Adrenal gland (tissue), 12 donors: ENCODE results near the gene CISD1. TPM values are rescaled to one million over a fixed set of nuclear protein-coding genes. Genes with fewer than 3 reads are reported as not detected.

Source experiments
- DNase-seq, 7 donors: peaks; one replicate each; pipeline ENCODE4 v3.0.0-alpha.2; 2019 to 2020
- H3K27ac ChIP-seq, 5 donors: fragments of 200-600 bp; sonication (generic) in 4 of 5; 1 replicate in 3 of 5; 2 replicates in 2 of 5; pipeline versions ENCODE4 v1.5.1 to v1.8.0; 2016 to 2020; ENCODE audit warnings: mild to moderate bottlenecking in 1 of 5
- H3K27me3 ChIP-seq: fragments of 200-600 bp; 2 replicates; pipeline ENCODE4 v1.8.0; 2021
- H3K36me3 ChIP-seq, 2 donors: fragments of 200-600 bp; replicated peaks in 1 of 2; 1 replicate in 1 of 2; 2 replicates in 1 of 2; pipeline versions ENCODE4 v1.5.1 to v1.8.0; 2018 to 2022
- H3K4me1 ChIP-seq, 2 donors: fragments of 200-600 bp; replicated peaks in 1 of 2; 1 replicate in 1 of 2; 2 replicates in 1 of 2; pipeline versions ENCODE4 v1.5.1 to v1.8.0; 2018 to 2021
- H3K4me3 ChIP-seq, 4 donors: fragments of 200-600 bp; sonication (generic) in 3 of 4; one replicate each; pipeline ENCODE4 v1.5.1; 2016 to 2018
- H3K9me3 ChIP-seq, 3 donors: fragments of 200-600 bp; sonication (generic) in 1 of 3; replicated peaks in 1 of 3; 1 replicate in 2 of 3; 2 replicates in 1 of 3; pipeline versions ENCODE4 v1.5.1 to v1.8.0; 2016 to 2021
- POLR2A ChIP-seq, 2 donors: fragments of 450-650 bp; IDR thresholded peaks; one replicate each; pipeline ENCODE4 v1.6.1; 2017; ENCODE audit warnings: antibody characterized with exemption in 2 of 2, mild to moderate bottlenecking in 2 of 2, moderate library complexity in 1 of 2
- WGBS, 4 donors: extraction: QIAGEN DNeasy Blood & Tissue Kit in 2 of 4; methylation state at CpG; one replicate each; pipeline versions ENCODE4 v1.1.5 to v1.1.7; 2013 to 2017; 5-methylcytosine and 5-hydroxymethylcytosine counted together
- intact Hi-C, 2 donors: fragments of 100-400 bp; cut with DNase I; formaldehyde crosslinking; loops; one replicate each; pipeline versions ENCODE4 v1.14.1 to v1.15.0; 2022 to 2023
- polyA plus RNA-seq, 3 donors: library from polyadenylated mRNA; stranded (reverse); fragments of 200-250 nt in 2 of 3; fragments of 350-450 nt in 1 of 3; fragmentation: Illumina TruSeq in 1 of 3; extraction: RNeasy Lipid Tissue Mini Kit (QIAGEN cat#74804) in 1 of 3; gene quantifications; one replicate each; pipeline ENCODE4 v1.2.3, GENCODE V29; 2013 to 2014
- total RNA-seq, 9 donors: library from RNA; depleted of rRNA in 4 of 9; stranded (reverse); fragments of >200 nt in 4 of 9; fragments of 120-200 nt in 1 of 9; fragmentation: NEBNext Ultra II Directional in 1 of 9; extraction: Animal tissue kit (Norgen Biotek cat#: 25700) in 1 of 9; gene quantifications; one replicate each; pipeline versions ENCODE4 v1.1.0 to v1.2.4, GENCODE V29; 2013 to 2023
- TF ChIP-seq, protein P1 (sequence below), 6 experiments: fragments of 450-650 bp in 4 of 6; fragments of 200-600 bp in 2 of 6; sonication (generic) in 1 of 6; IDR thresholded peaks; 1 replicate in 5 of 6; 2 replicates in 1 of 6; pipeline versions ENCODE4 v1.5.1 to v1.8.0; 2016 to 2021; ENCODE audit warnings: antibody characterized with exemption in 6 of 6, mild to moderate bottlenecking in 2 of 6, moderate library complexity in 1 of 6
- donor health status: healthy with polysubstance abuse.
- donor health status: Bipolar disorder and iron deficiency.
- donor health status: DM: yes; HTN: yes; CAD: no.
- donor health status: DM: no; HTN: no; CAD: no.
- donor health status: DM: no; HTN: no; CAD: no.
- donor health status: DM: yes; HTN: yes; CAD: no.

The CISD1 gene
- total and polyA plus RNA-seq, 12 donors, result 10.5 to 156 (median 40.4) TPM

DNA sequence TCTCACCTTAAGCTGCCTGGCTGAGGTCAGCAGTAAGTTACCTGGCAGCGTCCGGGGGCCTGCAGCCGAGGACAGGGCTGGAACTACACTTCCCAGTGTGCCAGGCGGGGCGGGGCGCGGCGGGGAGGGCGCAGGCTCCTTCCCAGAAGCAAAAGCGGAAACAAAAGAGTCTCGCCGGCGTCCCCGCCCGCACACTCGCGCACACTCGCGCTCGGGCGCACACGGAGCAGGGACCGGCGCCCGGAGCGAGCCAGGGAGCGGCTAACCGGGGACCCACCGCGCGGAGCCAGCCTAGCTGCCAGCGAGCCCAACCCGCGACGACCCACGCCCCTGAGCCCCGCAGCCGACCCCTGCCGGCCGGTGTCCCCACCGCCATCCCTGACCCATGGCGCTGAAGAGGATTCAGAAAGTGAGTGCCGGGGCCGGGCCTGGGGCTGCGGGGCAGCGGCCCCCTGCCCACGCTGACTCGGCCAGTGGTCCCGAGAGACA is 65.9 kb downstream of the CISD1 start, which contains the start of gene UBE2D1:
Gene UBE2D1 (plus strand): TSS at position 190 of the 489 bp plus-strand sequence. CDS start 196 bp downstream, at position 386.
- peak; percentile 88 to 94 (median 90) for DNase-seq
- intact Hi-C loops, result loop anchor here (5.0 to 10.0 kb wide), 2 partner anchors 50 to 52 kb away; partner anchors contain the start of gene TFAM (in 2 of the 2)
- Histone ChIP-seq H3K27ac (peak within 1 kb of the TSS; percentile 40 to 94 (median 89)), H3K4me1 (peaks cover 6 to 19% of the 10 kb centered on the region in 2 donors), H3K4me3 (peak within 1 kb of the TSS; percentile 72 to 99 (median 93)), H3K27me3 (no peaks in the 10 kb centered on the region), H3K36me3 (no peaks in the 10 kb centered on the region), H3K9me3 (no peaks in the 10 kb centered on the region)
- TF ChIP-seq, protein P1, sequence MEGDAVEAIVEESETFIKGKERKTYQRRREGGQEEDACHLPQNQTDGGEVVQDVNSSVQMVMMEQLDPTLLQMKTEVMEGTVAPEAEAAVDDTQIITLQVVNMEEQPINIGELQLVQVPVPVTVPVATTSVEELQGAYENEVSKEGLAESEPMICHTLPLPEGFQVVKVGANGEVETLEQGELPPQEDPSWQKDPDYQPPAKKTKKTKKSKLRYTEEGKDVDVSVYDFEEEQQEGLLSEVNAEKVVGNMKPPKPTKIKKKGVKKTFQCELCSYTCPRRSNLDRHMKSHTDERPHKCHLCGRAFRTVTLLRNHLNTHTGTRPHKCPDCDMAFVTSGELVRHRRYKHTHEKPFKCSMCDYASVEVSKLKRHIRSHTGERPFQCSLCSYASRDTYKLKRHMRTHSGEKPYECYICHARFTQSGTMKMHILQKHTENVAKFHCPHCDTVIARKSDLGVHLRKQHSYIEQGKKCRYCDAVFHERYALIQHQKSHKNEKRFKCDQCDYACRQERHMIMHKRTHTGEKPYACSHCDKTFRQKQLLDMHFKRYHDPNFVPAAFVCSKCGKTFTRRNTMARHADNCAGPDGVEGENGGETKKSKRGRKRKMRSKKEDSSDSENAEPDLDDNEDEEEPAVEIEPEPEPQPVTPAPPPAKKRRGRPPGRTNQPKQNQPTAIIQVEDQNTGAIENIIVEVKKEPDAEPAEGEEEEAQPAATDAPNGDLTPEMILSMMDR (IDR thresholded peaks at IDR 0.05), result peak in 4 of 6 experiments; percentile 7 to 37 (median 26)
- TF ChIP-seq POLR2A (IDR thresholded peaks at IDR 0.05), result peak; percentile 93 to 96
- 0% methylated on average over 30 to 49 of the region's 49 CpGs; no CpG with 5 or more reads in 1 of the 4 donors for WGBS, 4 donors

DNA sequence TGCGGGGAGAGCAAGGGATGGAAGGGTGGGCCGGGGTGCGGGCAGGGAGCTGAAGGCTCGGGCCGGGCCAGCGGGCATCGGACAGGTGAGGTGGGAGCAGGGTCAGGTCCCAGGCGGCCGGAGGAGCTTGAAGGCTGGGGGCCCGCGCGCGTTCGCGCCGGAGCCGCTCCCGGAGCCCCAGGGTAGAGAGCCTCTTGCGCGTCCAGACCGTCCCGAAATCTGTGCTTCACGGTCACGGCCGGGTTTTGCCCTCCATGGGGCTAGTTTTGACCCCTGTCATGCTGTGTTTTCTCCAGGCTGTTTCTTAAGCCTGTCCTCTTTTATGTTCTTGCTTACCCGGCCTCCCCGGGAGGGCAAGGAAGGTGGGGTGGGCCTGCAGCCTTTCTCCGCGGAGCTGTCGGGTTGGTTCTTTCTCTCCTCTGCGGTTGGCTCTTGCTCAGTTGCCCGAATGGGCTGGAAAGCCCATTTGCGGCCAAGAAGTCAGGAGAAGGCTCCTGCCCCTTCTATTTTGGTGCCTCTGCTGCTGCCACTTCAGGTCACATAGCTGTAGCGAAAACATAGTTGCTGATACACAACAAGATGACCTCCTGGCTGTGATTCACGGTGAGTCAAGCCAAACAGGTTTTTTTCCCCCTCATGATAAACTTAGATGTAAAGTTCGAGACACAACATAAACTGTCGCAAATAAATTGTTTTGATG is 66.5 kb downstream of the CISD1 start:
- H3K36me3 ChIP-seq, result no peaks in the 10 kb centered on the region
- no peaks in the 10 kb centered on the region for H3K9me3 ChIP-seq
- intact Hi-C loops, result loop anchor here (5.0 to 10.0 kb wide), 2 partner anchors 49 to 52 kb away; partner anchors contain the start of gene TFAM (in 2 of the 2)
- H3K27ac ChIP-seq, result peak overlapping the region; percentile 40 to 94 (median 89)
- H3K27me3 ChIP-seq, result no peaks in the 10 kb centered on the region
- peak overlapping the region; percentile 72 to 99 (median 93) for H3K4me3 ChIP-seq
- TF ChIP-seq POLR2A (IDR thresholded peaks at IDR 0.05), result peak in 1 of 2 donors; percentile 60
- TF ChIP-seq, protein P1 (IDR thresholded peaks at IDR 0.05), result no peak
- 2 to 7% (median 3%) methylated on average over 17 to 37 of the region's 37 CpGs for WGBS, 4 donors
- DNase-seq, result peak; percentile 42 to 72 (median 58)
- peaks cover 8 to 25% of the 10 kb centered on the region in 2 donors for H3K4me1 ChIP-seq

DNA sequence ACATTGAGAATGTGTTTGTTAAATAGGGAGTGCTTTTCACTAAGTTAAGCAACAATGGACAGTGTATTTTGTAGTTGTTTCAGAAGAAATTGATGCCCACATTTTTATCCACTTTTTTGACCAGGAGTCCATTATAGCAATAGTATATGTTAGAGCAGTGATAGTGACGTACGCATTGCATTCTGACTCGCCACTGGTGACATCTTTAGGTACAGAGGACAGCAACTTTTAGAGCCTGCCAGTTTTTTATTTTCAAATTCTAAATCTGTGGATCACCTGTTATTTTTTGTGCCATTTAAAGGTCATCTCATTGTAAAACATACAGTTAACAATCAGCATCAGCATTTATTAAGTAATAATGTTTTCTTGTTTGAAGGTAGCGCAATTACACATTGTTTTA is 67.3 kb downstream of the CISD1 start:
- peak overlapping the region in 1 of 4 donors; percentile 72 for H3K4me3 ChIP-seq
- intact Hi-C loops, result loop anchor here (5.0 to 10.0 kb wide), 2 partner anchors 49 to 51 kb away; partner anchors contain the start of gene TFAM (in 2 of the 2)
- WGBS, 4 donors, result 82 to 93% (median 85%) methylated on average over 4 of the region's 4 CpGs
- no peaks in the 10 kb centered on the region for H3K36me3 ChIP-seq
- H3K9me3 ChIP-seq, result no peaks in the 10 kb centered on the region
- H3K4me1 ChIP-seq, result peaks cover 10 to 32% of the 10 kb centered on the region in 2 donors
- H3K27ac ChIP-seq, result peak overlapping the region in 3 of 5 donors; percentile 89 to 94 (median 91)
- no peak for TF ChIP-seq POLR2A (IDR thresholded peaks at IDR 0.05)
- TF ChIP-seq, protein P1 (IDR thresholded peaks at IDR 0.05), result no peak
- DNase-seq, result no peak
- H3K27me3 ChIP-seq, result no peaks in the 10 kb centered on the region

Other genes starting within 250 kb of the CISD1 start
- 1 to 10 TPM; 2.0 to 6.6 (median 5.3) TPM for gene IPMK, start 1.3 kb upstream of the CISD1 start, total RNA-seq
- 1 to 10 TPM; 1.0 to 4.6 (median 1.3) TPM for gene IPMK, start 1.3 kb upstream of the CISD1 start, polyA plus RNA-seq
- gene UBE2D1, start 65.8 kb downstream of the CISD1 start, total RNA-seq, result 10 to 100 TPM in 8 of 9 donors, 1 to 10 TPM in 1; 9.6 to 33.8 (median 20.4) TPM
- 10 to 100 TPM in 2 of 3 donors, 1 to 10 TPM in 1; 9.2 to 25.2 (median 16.5) TPM for gene UBE2D1, start 65.8 kb downstream of the CISD1 start, polyA plus RNA-seq
- gene TFAM, start 116.2 kb downstream of the CISD1 start, total RNA-seq, result 10 to 100 TPM; 16.2 to 55.7 (median 34.3) TPM
- gene TFAM, start 116.2 kb downstream of the CISD1 start, polyA plus RNA-seq, result 10 to 100 TPM in 1 of 3 donors, 1 to 10 TPM in 2; 4.3 to 35.0 (median 5.8) TPM
- gene BICC1, start 243.7 kb downstream of the CISD1 start, total RNA-seq, result 10 to 100 TPM in 5 of 9 donors, 1 to 10 TPM in 4; 5.9 to 25.9 (median 12.8) TPM
- gene BICC1, start 243.7 kb downstream of the CISD1 start, polyA plus RNA-seq, result 1 to 10 TPM; 4.5 to 5.9 (median 5.7) TPM